ENCODE measurements around the gene PKD2L2. TPM values are rescaled to one million over a fixed set of nuclear protein-coding genes. Genes with fewer than 3 reads are reported as not detected.
A peak's percentile ranks its signal among the peaks of the same experiment; 100 is the strongest.
"Not testable (repeated sequence)": the region's sequence is repeated elsewhere in the genome, so short reads cannot be mapped to it uniquely, and the experiment has no call there.

Gene PKD2L2
- total RNA-seq, 1 donor from 2014 or later = not detected

DNA sequence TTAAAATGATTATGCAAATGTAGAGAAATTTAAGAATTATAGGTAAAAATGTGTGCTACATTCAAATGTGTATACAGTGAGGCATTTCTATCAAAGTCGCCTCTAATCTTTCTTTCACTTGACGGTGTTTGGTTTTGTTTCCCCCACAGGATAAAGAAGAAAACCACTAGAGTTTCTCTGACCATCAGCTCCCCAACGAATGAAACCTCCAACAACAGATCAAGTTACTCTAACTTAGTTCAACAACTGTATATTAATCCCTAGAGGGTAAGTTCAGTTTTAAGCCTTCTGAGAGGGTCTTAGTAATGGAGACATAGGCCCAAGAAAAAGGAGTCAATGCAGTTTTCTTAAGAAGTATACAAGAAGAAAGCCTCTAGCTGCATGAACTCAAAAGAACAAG is 33.1 kb upstream of the PKD2L2 start:
- Mint-ChIP-seq H3K4me1 (peaks cover 24% of the 10 kb centered on the region), H3K4me3 (no peak overlapping the region), H3K9me3 (no peaks in the 10 kb centered on the region), H3K36me3 (ENCODE audit: low read depth) (no peaks in the 10 kb centered on the region), H3K27ac (no peak overlapping the region), H3K27me3 (no peaks in the 10 kb centered on the region)
- POLR2A ChIA-PET = interaction anchor here (2.4 kb wide), 1 partner anchor 32 kb away, joined by 14 read pairs; the partner anchor contains the start of gene PKD2L2
- CTCF ChIA-PET = no interaction called here
- TF ChIP-seq, protein P1, sequence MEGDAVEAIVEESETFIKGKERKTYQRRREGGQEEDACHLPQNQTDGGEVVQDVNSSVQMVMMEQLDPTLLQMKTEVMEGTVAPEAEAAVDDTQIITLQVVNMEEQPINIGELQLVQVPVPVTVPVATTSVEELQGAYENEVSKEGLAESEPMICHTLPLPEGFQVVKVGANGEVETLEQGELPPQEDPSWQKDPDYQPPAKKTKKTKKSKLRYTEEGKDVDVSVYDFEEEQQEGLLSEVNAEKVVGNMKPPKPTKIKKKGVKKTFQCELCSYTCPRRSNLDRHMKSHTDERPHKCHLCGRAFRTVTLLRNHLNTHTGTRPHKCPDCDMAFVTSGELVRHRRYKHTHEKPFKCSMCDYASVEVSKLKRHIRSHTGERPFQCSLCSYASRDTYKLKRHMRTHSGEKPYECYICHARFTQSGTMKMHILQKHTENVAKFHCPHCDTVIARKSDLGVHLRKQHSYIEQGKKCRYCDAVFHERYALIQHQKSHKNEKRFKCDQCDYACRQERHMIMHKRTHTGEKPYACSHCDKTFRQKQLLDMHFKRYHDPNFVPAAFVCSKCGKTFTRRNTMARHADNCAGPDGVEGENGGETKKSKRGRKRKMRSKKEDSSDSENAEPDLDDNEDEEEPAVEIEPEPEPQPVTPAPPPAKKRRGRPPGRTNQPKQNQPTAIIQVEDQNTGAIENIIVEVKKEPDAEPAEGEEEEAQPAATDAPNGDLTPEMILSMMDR (IDR thresholded peaks at IDR 0.05) = no peak
- intact Hi-C loops (cut with micrococcal nuclease) = no loop called here
- DNase-seq (no peak), ATAC-seq (ENCODE audit: low read depth) (no peak)

DNA sequence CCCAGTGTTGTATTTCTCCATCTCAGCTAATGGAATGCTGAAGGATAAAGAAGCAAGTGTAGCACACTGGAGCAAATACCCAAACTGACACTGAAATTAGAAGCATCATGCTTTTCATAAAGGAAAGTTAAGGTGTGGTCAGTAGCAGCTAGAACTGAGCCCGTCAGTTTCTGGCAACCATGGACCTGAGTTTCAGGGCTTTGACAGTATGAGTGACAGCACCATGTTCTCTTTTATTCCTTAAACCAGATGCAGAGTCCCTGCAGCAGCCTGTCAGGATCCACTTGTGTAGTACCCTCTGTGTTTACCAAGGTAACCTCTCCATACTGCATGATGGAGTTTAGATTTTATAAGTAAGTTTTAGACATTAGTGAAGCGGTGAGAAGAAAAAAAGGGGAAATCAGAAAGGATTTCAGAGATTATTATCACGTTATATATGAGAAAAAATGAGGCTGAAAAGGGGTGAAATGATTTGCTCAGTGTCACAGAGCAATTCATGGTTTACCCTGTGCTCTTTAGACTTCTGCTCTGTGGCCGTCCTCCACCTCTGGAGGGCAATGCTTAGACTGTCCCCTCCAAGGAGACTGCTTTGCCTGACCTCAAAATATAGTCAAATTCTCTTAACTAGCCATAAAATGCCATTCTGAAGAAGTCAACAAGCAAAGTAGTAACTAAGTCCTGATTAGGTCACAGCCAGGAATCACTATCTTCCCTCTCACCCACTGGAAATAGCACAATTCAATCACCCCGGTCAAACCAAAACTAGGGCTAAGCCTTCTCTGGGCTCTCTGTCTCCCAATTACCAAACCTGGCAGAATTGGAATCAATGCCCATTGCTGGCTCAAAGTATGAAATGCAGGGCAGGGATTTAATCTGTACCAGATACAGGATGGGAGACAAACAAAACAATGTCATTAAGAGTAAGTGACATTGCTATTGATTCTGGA is 32.1 kb upstream of the PKD2L2 start:
- ChIA-PET CTCF (no interaction called here), POLR2A (interaction anchor here (0.5 to 2.4 kb wide), 3 partner anchors 31 to 173 kb away, joined by 3 to 14 read pairs (median 5); partner anchors contain the start of gene PKD2L2)
- Mint-ChIP-seq H3K4me1 (peaks cover 31% of the 10 kb centered on the region), H3K4me3 (no peak overlapping the region), H3K27ac (peak overlapping the region; percentile 13), H3K36me3 (ENCODE audit: low read depth) (no peaks in the 10 kb centered on the region), H3K9me3 (no peaks in the 10 kb centered on the region), H3K27me3 (no peaks in the 10 kb centered on the region)
- TF ChIP-seq, protein P1 (IDR thresholded peaks at IDR 0.05) = no peak
- ATAC-seq (ENCODE audit: low read depth) (no peak), DNase-seq (no peak)
- intact Hi-C loops (cut with micrococcal nuclease) = no loop called here

DNA sequence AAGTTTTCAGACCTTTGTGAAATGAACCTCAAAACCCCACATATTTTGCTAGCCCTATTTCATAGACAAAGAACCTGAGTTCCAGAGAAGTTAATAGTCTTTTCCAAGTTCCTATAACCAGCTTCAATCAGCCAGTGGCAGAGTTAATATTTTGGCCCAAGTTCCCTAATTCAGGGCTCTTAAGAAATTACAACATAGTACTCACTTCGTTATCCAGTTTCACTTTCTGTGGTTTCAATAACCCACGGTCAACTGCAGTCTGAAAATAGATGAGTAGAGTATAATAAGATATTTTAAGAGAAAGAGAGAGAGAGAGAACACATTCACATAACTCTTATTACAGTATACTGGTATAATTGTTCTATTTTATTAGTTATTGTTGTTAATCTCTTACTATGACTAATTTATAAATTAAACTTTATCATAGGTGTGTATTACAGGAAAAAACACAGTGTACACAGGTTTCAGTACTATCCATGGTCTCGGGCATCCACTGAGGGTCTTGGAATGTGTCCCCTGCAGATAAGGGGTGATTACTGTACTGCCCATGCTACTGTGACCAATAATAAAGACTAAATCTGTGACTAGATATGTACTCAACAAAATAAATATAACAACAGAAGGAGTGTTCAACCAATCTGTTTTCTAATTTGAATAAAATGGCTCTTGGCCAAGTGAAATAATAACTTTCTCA is 30.9 kb upstream of the PKD2L2 start:
- intact Hi-C loops (cut with micrococcal nuclease) = no loop called here
- POLR2A ChIA-PET = interaction anchor here (1.0 to 2.4 kb wide), 2 partner anchors 30 to 172 kb away, joined by 5 to 14 read pairs; partner anchors contain the start of gene PKD2L2
- ATAC-seq (ENCODE audit: low read depth) = peak; percentile 91
- DNase-seq = no peak
- CTCF ChIA-PET = no interaction called here
- Mint-ChIP-seq H3K4me3 (peak overlapping the region; percentile 61), H3K27ac (peak overlapping the region; percentile 74), H3K27me3 (no peaks in the 10 kb centered on the region), H3K36me3 (ENCODE audit: low read depth) (no peaks in the 10 kb centered on the region), H3K4me1 (peaks cover 31% of the 10 kb centered on the region), H3K9me3 (no peaks in the 10 kb centered on the region)
- TF ChIP-seq, protein P1 (IDR thresholded peaks at IDR 0.05) = no peak

GRCh38 chr5:137858954-137859353 is 30.3 kb upstream of the PKD2L2 start:
- TF ChIP-seq, protein P1 (IDR thresholded peaks at IDR 0.05) = no peak
- H3K27ac Mint-ChIP-seq = no peak overlapping the region
- CTCF ChIA-PET = no interaction called here
- ATAC-seq (ENCODE audit: low read depth) (no peak), DNase-seq (no peak)
- POLR2A ChIA-PET = no interaction called here
- no peaks in the 10 kb centered on the region for H3K27me3 Mint-ChIP-seq
- H3K4me1 Mint-ChIP-seq = peaks cover 31% of the 10 kb centered on the region
- no peaks in the 10 kb centered on the region for H3K9me3 Mint-ChIP-seq
- H3K4me3 Mint-ChIP-seq = no peak overlapping the region
- no peaks in the 10 kb centered on the region for H3K36me3 Mint-ChIP-seq (ENCODE audit: low read depth)
- intact Hi-C loops (cut with micrococcal nuclease) = no loop called here

DNA sequence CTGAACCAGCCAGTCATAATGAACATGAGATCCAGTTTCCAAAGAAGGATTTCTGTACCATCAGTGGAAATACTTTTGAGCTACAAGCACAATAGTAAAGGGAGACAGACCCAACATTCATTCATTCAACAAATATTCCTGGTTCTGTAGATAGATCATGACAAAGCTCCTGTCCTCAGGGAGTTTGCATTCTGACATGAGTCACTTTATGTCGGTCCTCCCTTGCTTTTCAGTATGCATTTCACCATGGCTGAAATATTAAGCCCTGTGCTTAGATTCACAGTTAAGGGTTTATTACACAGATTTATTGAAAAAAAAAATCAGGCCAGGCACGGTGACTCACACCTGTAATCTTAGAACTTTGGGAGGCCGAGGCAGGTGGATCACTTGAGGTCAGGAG is 27.0 kb upstream of the PKD2L2 start:
- no peaks in the 10 kb centered on the region for H3K27me3 Mint-ChIP-seq
- H3K9me3 Mint-ChIP-seq = no peaks in the 10 kb centered on the region
- intact Hi-C loops (cut with micrococcal nuclease) = no loop called here
- H3K4me3 Mint-ChIP-seq = no peak overlapping the region
- ChIA-PET POLR2A (no interaction called here), CTCF (no interaction called here)
- no peak for ATAC-seq (ENCODE audit: low read depth)
- H3K4me1 Mint-ChIP-seq = peaks cover 23% of the 10 kb centered on the region
- TF ChIP-seq, protein P1 (IDR thresholded peaks at IDR 0.05) = no peak
- DNase-seq = no peak
- H3K36me3 Mint-ChIP-seq (ENCODE audit: low read depth) = no peaks in the 10 kb centered on the region
- no peak overlapping the region for H3K27ac Mint-ChIP-seq

GRCh38 chr5:137863653-137864052 is 25.6 kb upstream of the PKD2L2 start:
- H3K4me3 Mint-ChIP-seq; DNase-seq; H3K27me3 Mint-ChIP-seq; H3K36me3 Mint-ChIP-seq (ENCODE audit: low read depth); POLR2A ChIA-PET; H3K27ac Mint-ChIP-seq; CTCF ChIA-PET; H3K9me3 Mint-ChIP-seq; ATAC-seq (ENCODE audit: low read depth); intact Hi-C loops (cut with micrococcal nuclease): not testable (repeated sequence)
- peaks cover 10% of the 10 kb centered on the region for H3K4me1 Mint-ChIP-seq
